NCI-H146 treated with DMSO at 0.1 percent for 48 hours (cell line): ENCODE data around the gene OLFML2A.
"Not testable (repeated sequence)": the region's sequence is repeated elsewhere in the genome, so short reads cannot be mapped to it uniquely, and the experiment has no call there.

Source experiments
- DNase-seq: peaks from one replicate; lab custom pipeline; 2025; ENCODE audit not compliant: unreplicated experiment; lab: John Stamatoyannopoulos, UW

OLFML2A gene

DNA sequence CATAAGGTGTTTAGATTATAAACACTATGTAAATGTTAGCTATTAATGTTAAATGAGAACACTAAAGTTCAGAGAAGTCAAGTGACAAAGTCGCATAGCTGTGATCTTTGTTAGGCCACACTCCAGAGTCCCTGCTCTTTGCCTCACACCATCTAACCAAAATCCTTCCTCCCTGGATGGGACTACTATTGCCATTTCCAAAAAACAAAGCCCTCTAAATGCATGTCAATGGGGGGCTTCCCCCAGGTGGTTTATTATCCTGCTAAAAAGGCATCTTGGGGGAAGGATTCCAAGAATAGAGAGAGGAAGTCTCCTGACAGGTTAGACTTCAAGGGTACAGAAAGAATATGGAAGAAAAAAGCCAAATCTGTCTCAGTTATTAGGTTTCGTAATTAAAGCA is 16.2 kb upstream of the OLFML2A start:
- DNase-seq = no peak

DNA sequence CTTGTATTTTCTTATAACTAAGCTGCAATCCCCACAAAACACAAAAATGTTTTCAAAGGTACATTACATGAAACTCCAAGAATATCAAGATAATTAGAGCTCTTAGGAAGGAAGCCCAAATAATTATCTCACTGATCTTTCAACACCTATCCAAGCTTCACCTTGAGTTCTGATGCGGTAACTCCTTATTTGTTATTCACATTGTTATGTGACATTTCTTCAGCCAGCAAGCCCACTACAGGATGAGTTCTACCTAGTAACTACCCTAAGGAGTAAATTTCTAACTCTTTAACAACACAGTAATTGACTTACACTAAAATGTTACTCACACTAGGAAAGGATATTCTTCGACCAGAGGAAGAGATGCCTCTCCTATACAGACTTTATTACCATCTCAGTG is 15.7 kb upstream of the OLFML2A start:
- DNase-seq = no peak

DNA sequence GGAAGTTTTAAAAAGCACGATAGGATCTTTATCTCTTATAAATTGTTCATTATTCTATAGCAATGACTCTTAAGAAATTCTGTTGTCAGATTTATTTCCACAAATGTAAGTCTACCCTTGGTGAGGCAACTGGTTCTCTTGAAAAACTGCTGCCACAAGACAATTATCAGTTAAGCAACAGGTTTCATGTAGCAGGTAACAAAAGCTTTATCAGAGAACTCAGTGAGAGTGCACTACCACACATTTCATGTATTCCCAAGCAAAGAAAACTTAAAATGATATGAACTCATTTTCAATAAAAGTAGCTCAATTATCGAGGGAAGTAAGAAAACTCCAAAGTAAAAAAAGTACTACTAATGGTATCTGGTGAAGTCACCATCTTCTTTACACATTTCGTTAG is 15.2 kb upstream of the OLFML2A start:
- DNase-seq = no peak

DNA sequence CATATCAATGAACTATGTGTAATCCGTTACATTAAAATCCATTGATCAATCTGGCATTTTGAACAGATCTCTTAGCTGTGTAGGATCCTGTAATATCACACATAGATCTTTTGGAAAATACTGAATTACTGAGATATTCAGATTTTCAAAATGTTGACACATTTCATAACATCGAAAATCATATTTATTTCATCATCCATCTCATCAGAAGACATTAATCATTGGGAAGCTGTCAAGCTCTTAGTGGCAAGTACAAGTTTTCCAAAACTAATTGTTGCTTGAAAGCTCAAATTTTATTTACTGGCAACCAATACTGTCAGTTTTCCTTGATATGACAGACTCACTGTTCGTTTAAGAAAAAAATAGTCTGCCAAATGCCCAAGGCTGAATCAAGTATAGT is 14.3 kb upstream of the OLFML2A start:
- DNase-seq = no peak

DNA sequence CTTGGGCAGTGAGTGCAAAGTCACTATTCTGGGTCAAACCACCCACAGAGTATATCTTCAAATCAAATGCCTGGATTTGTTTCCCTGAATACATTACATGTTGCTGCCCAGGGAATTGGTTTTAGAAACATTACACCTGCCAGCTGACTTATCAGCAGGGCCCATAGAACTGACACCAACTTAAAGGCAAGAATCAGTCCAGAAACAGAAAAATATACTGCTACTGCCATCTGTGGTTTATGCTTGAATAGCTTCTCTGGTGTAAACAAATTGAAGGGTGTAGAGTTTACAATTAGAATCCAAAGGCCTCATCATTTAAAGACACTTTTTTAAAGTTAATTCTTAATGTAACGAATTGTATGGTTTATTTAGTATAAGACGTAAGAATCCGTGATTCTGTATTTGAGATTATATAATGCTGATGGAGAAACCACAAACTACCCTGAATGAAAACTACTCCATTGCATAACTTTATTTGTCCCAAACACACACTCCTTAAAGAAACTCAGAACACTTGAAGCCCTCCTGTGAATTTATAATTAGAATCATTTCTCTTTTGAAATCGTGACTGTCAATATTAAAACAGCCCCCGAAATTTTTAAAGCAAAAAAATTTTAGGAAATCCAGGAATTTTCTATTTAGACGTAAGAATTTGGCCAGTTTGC is 12.0 kb upstream of the OLFML2A start:
- no peak for DNase-seq

DNA sequence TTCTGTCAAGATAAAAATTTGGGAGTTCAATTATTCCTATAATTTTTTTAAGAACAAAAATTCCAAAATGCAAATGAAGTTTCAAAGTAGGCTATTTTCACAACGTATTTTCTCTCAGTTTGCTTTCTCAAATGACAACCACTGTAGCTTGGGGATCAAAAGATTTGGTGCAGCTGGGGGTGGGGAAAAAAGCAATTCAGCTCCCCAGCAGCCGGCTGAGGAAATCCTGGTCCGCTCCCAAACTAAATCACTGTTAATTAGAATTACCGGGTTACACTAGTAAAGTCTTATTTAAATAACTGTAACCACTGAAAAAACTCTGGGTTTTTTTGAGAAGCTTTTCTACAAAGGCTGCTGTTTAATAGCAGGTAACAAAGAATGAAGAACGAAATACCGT is 11.5 kb upstream of the OLFML2A start:
- DNase-seq = no peak

DNA sequence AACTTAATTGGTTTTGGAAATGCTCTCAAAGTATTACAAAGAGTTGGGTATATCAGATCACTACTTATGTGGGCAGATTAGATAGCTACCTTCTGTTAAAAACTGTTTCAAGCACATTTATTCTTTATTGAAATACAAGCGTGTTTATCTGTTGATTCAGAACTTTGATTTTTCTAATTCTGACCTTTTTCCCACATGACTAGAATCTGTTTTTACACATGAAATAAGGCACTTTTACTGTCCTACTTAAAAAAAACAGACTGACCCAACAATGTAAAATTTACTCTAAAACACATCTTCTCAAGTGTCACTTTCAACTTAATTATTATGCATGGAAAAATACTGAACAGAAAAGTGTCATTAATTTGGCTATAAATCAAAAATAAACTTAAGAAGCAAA is 10.6 kb upstream of the OLFML2A start:
- DNase-seq = no peak

DNA sequence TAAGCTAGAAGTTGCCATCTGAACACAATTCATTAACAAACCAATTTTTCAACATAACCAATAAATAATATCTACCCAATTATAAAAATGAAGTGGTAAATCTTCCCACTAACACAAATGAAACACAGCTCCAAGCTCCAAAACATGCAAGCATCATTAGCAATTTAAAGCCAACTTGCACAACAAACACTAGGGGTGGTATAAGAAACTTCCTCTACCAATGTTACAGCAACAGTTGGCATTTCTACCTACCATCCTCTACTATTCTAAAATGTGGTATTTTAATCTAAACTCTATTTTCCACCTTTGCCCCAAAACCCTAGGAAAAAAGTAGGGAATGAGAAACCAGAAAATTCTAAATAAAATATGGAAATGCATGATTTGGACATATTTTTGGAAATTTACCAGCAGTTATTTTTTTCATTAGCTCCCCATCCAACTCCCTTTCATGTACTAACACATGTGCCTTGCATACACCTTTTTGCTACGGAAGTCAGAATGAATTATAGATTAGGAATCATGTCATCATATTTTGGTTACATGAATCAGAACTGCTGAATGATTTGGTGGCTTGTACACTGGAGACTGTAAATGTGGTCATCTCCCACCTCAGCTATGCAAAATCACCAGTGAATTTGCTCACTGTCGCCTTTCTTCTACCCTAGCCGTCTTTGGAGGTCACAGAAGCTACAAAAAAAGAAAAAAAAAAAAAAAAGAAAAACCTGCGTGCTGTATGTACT is 9.9 kb upstream of the OLFML2A start:
- no peak for DNase-seq

DNA sequence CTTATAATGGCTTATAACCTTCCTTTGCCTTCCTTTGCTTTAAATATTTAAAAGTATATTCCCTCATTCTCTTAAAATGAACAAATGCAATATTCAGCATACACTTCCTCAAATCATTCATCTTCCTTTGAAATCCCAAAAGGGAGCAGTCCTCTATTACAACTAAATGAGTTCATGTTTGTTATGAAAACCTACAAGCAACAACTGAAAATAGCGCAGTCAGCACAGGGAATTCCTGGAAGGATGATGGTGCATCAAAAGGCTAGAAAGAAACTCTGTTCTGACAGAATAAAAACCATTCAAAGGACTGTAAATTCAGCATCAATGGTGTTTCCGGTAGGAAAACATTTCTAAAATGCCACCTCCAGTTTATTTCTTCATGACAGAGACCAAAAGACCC is 9.1 kb upstream of the OLFML2A start:
- no peak for DNase-seq

DNA sequence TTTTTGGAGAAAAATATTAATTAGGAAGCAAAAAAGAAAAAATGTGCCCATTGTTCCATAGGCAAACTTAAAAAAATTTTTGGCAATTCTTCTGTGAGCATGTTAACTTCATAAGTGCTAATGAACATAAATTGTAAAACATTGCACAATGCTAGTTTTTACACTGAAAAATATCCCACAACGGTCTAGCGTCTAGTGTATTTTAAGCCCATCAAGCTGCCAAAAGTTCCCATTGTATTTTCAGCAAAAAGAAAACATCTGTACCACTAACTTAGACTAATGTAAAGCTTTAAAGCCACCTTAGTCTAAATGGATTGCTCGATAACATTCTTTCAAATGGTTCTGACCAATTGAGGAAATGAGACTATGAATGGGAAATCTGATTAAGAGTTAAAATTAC is 8.6 kb upstream of the OLFML2A start:
- no peak for DNase-seq

DNA sequence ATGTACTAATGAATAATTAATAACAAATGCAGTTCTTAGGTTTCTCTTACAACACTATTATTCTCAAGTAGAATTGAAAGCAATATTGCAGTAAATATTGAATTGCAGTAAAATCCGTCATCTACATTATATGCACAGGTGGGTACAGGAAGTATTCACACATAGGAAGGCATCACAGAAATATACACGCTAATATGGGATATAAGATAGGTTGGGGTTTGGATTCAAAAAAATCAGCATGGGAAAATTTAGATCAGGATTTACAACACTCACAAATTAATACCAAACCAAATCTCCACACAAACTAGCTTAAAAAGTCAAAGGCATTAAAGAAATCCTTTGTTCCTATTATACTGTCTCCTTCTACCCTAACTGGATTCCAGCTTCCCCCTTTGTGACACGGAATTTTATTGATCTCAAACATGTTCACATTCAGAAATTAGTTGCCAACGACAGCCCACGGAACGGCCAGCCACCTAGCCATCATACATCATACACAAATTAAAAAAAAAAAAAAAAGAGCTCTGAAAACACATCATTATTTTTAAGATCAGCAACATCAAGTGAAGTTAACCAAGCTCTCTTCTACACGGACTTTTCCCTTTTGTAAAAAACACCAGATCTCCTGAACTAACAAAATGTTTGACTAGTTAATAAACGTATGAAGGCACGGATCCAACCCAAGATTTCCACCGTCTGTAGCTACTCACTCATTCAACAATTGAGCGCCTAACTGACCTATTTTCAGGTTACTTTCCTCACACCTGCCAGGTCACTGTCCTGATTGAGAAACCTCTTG is 8.0 kb upstream of the OLFML2A start:
- no peak for DNase-seq

DNA sequence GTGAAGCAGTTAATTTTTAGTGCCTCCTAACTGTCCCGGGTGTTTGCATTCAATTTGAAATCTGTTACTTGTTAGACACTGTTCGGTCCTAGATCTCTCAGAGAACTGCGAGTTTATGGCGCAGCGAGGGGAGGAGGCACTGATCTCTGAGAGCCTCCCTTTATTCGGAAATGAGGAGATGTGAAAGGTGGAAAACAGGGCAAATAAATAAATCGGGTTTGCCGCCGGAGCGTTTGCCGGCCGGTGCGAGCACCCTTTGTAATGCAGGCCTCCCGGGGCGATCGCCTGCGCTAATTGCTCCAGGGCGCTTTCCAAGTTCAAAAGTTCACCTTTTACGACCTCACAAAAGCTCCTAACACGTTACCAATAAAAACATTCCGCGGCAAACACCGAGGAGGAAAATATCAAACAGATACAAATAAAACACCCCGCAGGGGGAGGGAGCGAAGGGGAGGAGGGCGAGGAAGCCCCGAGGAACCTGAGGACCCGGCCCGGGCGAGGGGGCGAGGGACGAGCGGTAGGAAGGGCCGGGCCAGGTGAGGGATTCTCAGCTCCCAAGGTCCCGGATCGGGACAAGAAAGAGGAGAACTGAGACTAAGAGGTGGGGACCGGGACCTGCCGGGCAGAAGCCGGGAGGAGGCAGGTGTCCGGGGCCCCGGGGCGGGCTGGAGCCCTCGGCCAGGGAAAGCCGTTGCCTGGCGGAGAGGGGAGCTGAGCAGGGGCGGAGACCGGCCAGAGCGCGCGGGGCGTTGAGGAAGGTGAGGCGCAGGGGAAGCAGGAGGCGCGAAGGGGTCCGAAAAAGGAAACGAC is 7.2 kb upstream of the OLFML2A start:
- DNase-seq = peak; percentile 15

DNA sequence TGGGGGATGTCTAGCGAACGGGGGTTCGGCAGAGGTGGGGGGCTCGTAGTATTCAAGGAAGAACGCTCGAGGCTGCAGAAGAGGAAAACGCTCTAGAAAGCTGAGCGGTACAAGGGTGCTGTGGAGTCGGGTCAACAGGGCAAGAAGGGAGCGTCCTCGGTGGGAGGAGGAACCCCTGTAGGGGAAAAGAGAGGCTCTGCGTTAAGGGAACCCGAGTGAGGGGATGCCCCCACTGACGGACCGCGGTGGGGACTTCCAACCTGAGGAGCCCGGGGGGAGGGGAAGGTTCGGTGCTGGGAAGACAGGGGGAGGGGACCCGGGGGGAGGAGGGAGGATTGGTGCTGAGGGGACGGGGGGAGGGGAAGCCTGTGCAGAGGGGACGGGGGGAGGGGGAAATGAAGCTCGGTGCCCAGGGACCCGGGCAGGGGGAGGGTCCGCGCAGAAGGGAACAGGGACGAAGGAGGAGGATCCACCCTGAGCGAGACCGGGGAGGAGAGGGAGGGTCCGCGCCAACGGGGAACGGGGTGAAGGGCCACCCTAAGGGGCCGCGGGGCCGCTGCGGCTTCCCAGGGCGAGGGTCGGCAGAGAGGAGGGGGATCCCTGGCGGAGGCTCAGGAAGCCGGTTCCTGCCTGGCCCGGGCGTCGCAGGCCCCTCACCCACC is 6.4 kb upstream of the OLFML2A start:
- no peak for DNase-seq

DNA sequence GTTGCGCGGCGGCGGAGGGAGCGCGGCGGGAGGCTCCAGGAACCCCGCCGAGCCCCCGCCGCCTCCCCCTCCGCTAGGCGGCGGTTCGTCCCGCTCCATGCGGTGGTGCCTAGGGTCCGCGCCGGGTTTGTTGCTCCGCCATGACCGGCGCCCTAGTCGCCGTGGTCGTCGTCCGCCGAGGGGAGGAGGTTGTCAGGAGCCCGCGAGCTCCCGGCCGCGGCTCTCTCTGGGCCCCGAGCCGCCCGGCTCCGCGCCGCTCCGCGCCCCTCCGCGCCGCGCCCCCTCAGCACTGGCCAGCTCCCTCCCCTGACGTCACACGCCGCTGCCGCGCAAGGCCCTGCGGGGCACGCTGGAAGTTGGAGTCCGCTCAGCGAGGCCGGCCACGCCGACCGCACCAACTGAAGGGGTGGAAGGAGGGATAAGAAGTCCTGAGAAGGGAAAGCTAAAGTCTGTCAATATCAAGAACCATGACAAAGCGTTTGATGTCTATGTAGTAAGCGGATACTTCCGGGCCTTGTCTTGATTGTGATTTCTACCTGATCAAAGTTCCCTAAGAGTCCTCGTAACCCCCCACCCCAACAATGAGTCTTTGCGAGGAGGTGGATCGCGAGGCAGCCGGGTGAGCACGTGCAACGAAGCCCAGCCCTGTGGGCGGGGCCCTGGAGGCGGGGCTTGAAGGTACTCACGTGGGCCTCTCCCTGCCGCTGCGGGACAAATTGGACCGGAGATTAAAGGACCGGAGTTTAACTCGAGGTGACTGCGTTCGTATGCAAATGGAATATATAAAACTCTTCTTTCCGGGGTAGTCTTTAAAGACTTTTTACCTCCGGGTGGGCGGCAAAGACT is 5.7 kb upstream of the OLFML2A start, which contains the start of gene NR6A1:
Gene NR6A1 (minus strand): TSS at position 291 of the 846 bp plus-strand sequence.
- DNase-seq = peak; percentile 83

DNA sequence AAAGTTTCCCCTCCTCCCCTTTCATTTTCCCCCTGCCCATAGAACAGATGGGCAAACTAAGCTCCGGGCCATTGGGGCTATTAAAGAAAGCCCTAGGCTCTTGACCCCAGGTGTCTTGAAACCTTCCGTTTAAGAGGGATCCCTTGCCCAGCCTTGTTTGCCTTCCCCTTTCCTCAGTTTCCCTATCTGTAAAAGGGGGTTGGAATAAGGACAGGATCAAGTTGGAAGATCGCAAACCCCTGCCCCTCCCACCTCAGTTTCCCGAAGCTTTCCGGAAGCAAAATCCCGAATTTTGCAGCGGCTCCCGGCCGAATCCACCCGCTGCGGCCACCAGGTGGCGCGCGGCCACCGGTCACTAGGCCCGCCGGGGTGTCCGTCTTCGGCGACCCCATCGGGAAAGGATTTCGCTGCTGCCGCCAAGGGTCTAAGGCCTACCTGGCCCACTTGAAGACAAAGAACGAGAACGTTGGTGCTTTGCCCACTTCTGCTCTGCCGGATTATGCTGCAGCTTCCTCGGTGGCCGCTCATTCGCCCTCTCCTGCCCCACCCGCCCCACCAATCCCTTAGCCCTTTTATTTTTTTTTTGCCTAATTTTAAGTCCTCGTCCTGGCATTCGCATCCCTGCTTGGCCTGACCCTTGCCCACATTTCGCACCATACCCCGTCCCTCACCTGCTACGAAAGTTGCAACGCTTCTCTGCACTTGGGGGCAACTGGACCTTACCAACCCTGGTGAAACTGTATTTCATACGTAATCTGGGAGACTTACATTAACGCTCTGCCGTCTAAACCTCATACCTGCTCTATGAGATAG is 4.9 kb upstream of the OLFML2A start:
- peak; percentile 31 for DNase-seq

DNA sequence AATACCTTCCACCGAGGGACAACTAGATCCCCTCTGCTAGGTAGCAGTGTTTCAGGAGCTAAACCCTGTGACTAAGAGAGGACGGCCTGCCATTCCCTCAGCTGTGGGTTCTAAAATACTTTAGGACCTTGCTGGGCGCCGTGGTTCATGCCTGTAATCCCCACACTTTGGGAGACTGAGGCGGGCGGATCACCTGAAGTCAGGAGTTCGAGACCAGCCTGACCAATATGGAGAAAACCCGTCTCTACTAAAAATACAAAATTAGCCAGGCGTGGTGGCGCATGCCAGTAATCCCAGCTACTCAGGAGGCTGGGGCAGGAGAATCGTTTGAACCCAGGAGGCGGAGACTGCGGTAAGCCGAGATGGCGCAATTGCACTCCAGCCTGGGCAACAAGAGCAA is 4.1 kb upstream of the OLFML2A start:
- not testable (repeated sequence) for DNase-seq

DNA sequence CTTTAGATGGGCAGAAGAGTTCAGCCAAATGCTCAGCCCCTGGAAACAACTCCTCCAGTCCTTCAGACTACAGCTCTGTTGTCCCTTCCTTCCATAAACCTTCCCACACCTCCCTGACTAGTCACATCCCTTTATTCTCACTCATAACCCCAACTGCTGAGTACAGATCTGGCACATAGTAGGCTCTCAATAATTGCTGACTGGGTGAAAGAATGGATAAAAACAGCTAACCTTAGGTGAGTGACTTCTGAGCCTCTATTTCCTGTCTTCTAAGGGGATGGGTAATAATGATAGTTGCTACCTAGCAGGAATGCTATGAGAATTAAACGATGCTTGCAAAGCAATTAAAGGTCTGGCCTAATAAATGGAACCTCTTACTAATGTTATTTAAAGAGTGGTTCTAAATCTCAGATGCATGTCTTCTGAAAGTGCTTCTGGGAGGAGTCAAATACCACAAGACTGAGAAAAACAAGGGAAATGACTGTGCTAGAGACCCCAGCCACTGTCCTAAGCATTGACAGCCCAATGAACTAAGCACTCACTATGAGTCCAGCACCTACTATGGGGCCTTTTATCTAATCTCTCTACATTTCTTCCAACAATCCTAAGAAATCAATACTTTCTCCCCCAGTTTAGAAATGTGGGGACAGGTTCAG is 3.3 kb upstream of the OLFML2A start:
- no peak for DNase-seq
